ENCODE measurements around the gene NR4A1. TPM values are rescaled to one million over a fixed set of nuclear protein-coding genes. Genes with fewer than 3 reads are reported as not detected.
A peak's percentile ranks its signal among the peaks of the same experiment; 100 is the strongest.

NR4A1 gene
- total RNA-seq, 1 donor from 2014 or later = 46.1 TPM

GRCh38 chr12:52014567-52015530 lies 36.4 kb upstream of the NR4A1 start:
- intact Hi-C loops (cut with DNase I) = no loop called here
- DNase-seq (no peak), ATAC-seq (ENCODE audit: poor library complexity) (no peak)

- ATAC-seq (ENCODE audit: poor library complexity) (no peak), DNase-seq (no peak)
- intact Hi-C loops (cut with DNase I) = no loop called here
Observed at GRCh38 chr12:52015532-52016041, 35.7 kb upstream of the NR4A1 start.

- intact Hi-C loops (cut with DNase I) = no loop called here
- DNase-seq (no peak), ATAC-seq (ENCODE audit: poor library complexity) (no peak)
Observed at GRCh38 chr12:52018433-52019112, 32.7 kb upstream of the NR4A1 start.

- no peak for DNase-seq
- intact Hi-C loops (cut with DNase I) = no loop called here
- ATAC-seq (ENCODE audit: poor library complexity) = no peak
Observed at GRCh38 chr12:52019113-52019770, 32.0 kb upstream of the NR4A1 start.

- intact Hi-C loops (cut with DNase I) = loop anchor here (5.0 kb wide), 1 partner anchor 33 kb away; no protein-coding TSS in a partner anchor
Observed at GRCh38 chr12:52020539-52021336, 30.5 kb upstream of the NR4A1 start.

GRCh38 chr12:52022841-52023181 lies 28.4 kb upstream of the NR4A1 start:
- intact Hi-C loops (cut with DNase I) = loop anchor here (5.0 kb wide), 1 partner anchor 36 kb away; no protein-coding TSS in a partner anchor
- no peak for ATAC-seq (ENCODE audit: poor library complexity)
- DNase-seq = no peak

More at GRCh38 chr12:52020539-52021336, 30.5 kb upstream of the NR4A1 start:
- ATAC-seq (ENCODE audit: poor library complexity) (no peak), DNase-seq (no peak)

GRCh38 chr12:52023182-52023975 lies 27.9 kb upstream of the NR4A1 start:
- DNase-seq (peak; percentile 95), ATAC-seq (ENCODE audit: poor library complexity) (peak; percentile 67)
- intact Hi-C loops (cut with DNase I) = loop anchor here (5.0 kb wide), 1 partner anchor 36 kb away; no protein-coding TSS in a partner anchor

GRCh38 chr12:52023976-52024688 lies 27.1 kb upstream of the NR4A1 start:
- ATAC-seq (ENCODE audit: poor library complexity) (no peak), DNase-seq (no peak)
- intact Hi-C loops (cut with DNase I) = loop anchor here (5.0 kb wide), 1 partner anchor 37 kb away; no protein-coding TSS in a partner anchor

- ATAC-seq (ENCODE audit: poor library complexity) (no peak), DNase-seq (no peak)
- intact Hi-C loops (cut with DNase I) = loop anchor here (5.0 kb wide), 2 partner anchors 38 to 57 kb away; no protein-coding TSS in a partner anchor
Observed at GRCh38 chr12:52024845-52025230, 26.4 kb upstream of the NR4A1 start.

GRCh38 chr12:52026263-52026662 lies 25.0 kb upstream of the NR4A1 start:
- ATAC-seq (ENCODE audit: poor library complexity) (peak; percentile 48), DNase-seq (no peak)
- intact Hi-C loops (cut with DNase I) = loop anchor here (5.0 kb wide), 1 partner anchor 56 kb away; no protein-coding TSS in a partner anchor

GRCh38 chr12:52027085-52027843 lies 24.0 kb upstream of the NR4A1 start:
- DNase-seq (peak; percentile 84), ATAC-seq (ENCODE audit: poor library complexity) (peak; percentile 57)
- intact Hi-C loops (cut with DNase I) = loop anchor here (5.0 kb wide), 1 partner anchor 55 kb away; no protein-coding TSS in a partner anchor

- intact Hi-C loops (cut with DNase I) = loop anchor here (5.0 kb wide), 1 partner anchor 53 kb away; no protein-coding TSS in a partner anchor
- DNase-seq = no peak
- peak; percentile 25 for ATAC-seq (ENCODE audit: poor library complexity)
Observed at GRCh38 chr12:52029685-52030084, 21.6 kb upstream of the NR4A1 start.

- DNase-seq = peak; percentile 78
- intact Hi-C loops (cut with DNase I) = no loop called here
- ATAC-seq (ENCODE audit: poor library complexity) = peak; percentile 55
Observed at GRCh38 chr12:52032446-52032803, 18.8 kb upstream of the NR4A1 start.

- intact Hi-C loops (cut with DNase I) = no loop called here
- ATAC-seq (ENCODE audit: poor library complexity) (peak; percentile 91), DNase-seq (peak; percentile 98)
Observed at GRCh38 chr12:52032804-52033445, 18.3 kb upstream of the NR4A1 start.

GRCh38 chr12:52033446-52034140 lies 17.6 kb upstream of the NR4A1 start:
- intact Hi-C loops (cut with DNase I) = no loop called here

More at GRCh38 chr12:52033446-52034140, 17.6 kb upstream of the NR4A1 start:
- peak; percentile 0 for ATAC-seq (ENCODE audit: poor library complexity)
- no peak for DNase-seq
